GM06990 (cell line): ENCODE data around the gene C14orf119.
A peak's percentile ranks its signal among the peaks of the same experiment; 100 is the strongest.

Source experiments
- DNase-seq: peaks from one replicate; pipeline ENCODE4 v3.0.0-alpha.2; 2011; ENCODE audit not compliant: insufficient read length; ENCODE audit errors: extremely low read depth
- H3K27me3 ChIP-seq: replicated peaks from 2 replicates; pipeline ENCODE4 v1.6.0; 2011; ENCODE audit warnings: low read length; ENCODE audit not compliant: control insufficient read depth, insufficient read depth
- H3K36me3 ChIP-seq: 2 replicates; pipeline ENCODE4 v1.5.1; 2011; ENCODE audit warnings: low read length; ENCODE audit not compliant: control insufficient read depth, insufficient read depth
- H3K4me3 ChIP-seq: replicated peaks from 2 replicates; pipeline ENCODE4 v1.5.1; 2011; ENCODE audit warnings: low read depth, mild to moderate bottlenecking, control low read depth, low read length
- TF ChIP-seq, protein P1 (sequence below): IDR thresholded peaks from 2 replicates; pipeline ENCODE4 v1.5.1; 2011; ENCODE audit warnings: low read length, control low read depth, mild to moderate bottlenecking, inconsistent platforms; ENCODE audit not compliant: insufficient read depth, poor library complexity, severe bottlenecking

C14orf119 gene

GRCh38 chr14:23067847-23068788 lies 27.2 kb upstream of the C14orf119 start:
- H3K27me3 ChIP-seq, result no peaks in the 10 kb centered on the region
- H3K36me3 ChIP-seq, result peaks cover 34% of the 10 kb centered on the region
- no peak overlapping the region for H3K4me3 ChIP-seq
- no peak for DNase-seq
- TF ChIP-seq, protein P1, sequence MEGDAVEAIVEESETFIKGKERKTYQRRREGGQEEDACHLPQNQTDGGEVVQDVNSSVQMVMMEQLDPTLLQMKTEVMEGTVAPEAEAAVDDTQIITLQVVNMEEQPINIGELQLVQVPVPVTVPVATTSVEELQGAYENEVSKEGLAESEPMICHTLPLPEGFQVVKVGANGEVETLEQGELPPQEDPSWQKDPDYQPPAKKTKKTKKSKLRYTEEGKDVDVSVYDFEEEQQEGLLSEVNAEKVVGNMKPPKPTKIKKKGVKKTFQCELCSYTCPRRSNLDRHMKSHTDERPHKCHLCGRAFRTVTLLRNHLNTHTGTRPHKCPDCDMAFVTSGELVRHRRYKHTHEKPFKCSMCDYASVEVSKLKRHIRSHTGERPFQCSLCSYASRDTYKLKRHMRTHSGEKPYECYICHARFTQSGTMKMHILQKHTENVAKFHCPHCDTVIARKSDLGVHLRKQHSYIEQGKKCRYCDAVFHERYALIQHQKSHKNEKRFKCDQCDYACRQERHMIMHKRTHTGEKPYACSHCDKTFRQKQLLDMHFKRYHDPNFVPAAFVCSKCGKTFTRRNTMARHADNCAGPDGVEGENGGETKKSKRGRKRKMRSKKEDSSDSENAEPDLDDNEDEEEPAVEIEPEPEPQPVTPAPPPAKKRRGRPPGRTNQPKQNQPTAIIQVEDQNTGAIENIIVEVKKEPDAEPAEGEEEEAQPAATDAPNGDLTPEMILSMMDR, result no peak

- TF ChIP-seq, protein P1, result peak; percentile 99
These were observed 26.4 kb upstream of the C14orf119 start for GRCh38 chr14:23068789-23069412.

GRCh38 chr14:23069413-23069806 lies 25.9 kb upstream of the C14orf119 start:
- Histone ChIP-seq H3K36me3 (peaks cover 24% of the 10 kb centered on the region), H3K27me3 (no peaks in the 10 kb centered on the region), H3K4me3 (no peak overlapping the region)
- DNase-seq, result no peak
- TF ChIP-seq, protein P1, result no peak

More at GRCh38 chr14:23068789-23069412, 26.4 kb upstream of the C14orf119 start:
- peaks cover 28% of the 10 kb centered on the region for H3K36me3 ChIP-seq
- no peak for DNase-seq
- no peak overlapping the region for H3K4me3 ChIP-seq
- H3K27me3 ChIP-seq, result no peaks in the 10 kb centered on the region

GRCh38 chr14:23070262-23071129 lies 24.8 kb upstream of the C14orf119 start:
- TF ChIP-seq, protein P1, result no peak
- H3K36me3 ChIP-seq, result peaks cover 26% of the 10 kb centered on the region
- no peaks in the 10 kb centered on the region for H3K27me3 ChIP-seq
- DNase-seq, result no peak
- peak overlapping the region; percentile 92 for H3K4me3 ChIP-seq

DNA sequence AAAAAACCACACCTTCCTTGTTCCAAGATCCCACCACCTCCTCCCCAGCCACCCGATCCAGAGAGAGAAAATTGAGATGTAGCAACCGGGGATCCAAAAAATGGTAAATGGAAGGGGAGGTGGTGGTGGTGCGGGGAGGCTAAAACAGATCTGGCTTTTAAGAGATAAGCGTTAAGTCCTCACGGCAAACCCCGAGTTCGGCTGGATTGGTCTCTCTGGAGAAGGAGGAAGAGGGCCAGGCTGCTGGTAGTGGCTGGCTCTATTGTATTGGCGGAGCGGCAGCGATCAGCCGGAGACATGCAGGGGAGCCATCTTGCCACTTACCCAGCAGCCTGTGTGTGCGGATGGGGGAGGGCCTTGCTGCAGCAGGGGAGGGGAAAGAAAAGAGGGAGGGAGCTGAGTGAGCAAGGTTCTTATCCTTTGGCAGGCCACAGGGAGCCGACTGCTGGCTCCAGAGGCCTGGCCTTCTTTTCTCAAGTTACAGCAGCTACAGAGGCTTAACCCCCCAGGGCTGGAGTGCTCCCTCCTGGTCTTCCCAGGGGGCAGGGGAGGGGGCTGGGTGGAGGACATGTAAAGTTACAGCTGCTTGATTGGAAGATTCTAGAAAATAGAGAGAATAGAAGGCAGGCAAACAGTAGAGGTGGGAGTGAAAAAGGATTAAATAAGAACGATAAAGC lies 23.9 kb upstream of the C14orf119 start:
- TF ChIP-seq, protein P1, result no peak
- peak overlapping the region; percentile 92 for H3K4me3 ChIP-seq
- H3K36me3 ChIP-seq, result peaks cover 25% of the 10 kb centered on the region
- peak; percentile 64 for DNase-seq
- H3K27me3 ChIP-seq, result no peaks in the 10 kb centered on the region
